Measurements from ENCODE around the gene S100Z.

The S100Z gene

GRCh38 chr5:76866503-76866902, 16.7 kb downstream of the S100Z start:
- Histone ChIP-seq H3K27ac (ENCODE audit: low read depth, low read length) (no peak overlapping the region), H4K20me1 (ENCODE audit: low read depth, low read length) (no peaks in the 10 kb centered on the region), H3K27me3 (ENCODE audit: low read length) (no peaks in the 10 kb centered on the region), H3K79me2 (ENCODE audit: insufficient read depth, low read length) (no peaks in the 10 kb centered on the region), H3K36me3 (ENCODE audit: low read length) (no peaks in the 10 kb centered on the region), H2AFZ (ENCODE audit: low read depth, low read length, severe bottlenecking) (peak overlapping the region; percentile 33), H3K4me3 (ENCODE audit: insufficient read depth, low read length, poor library complexity, severe bottlenecking) (no peak overlapping the region), H3K9ac (ENCODE audit: low read length) (no peak overlapping the region), H3F3A (ENCODE audit: insufficient read depth) (no peaks in the 10 kb centered on the region), H3K9me3 (ENCODE audit: insufficient read depth, low read length) (no peaks in the 10 kb centered on the region), H3K4me2 (ENCODE audit: low read depth, low read length, poor library complexity, severe bottlenecking) (no peak overlapping the region), H3K9me2 (replicated peaks; ENCODE audit: insufficient read depth, low read length) (no peaks in the 10 kb centered on the region)
- TF ChIP-seq EZH2phosphoT487 (conservative IDR thresholded peaks at IDR 0.05; ENCODE audit: low read length) (no peak), CTCF (IDR thresholded peaks at IDR 0.05; ENCODE audit: insufficient read depth, low read length, poor library complexity, severe bottlenecking) (no peak)

GRCh38 chr5:76867038-76867437, 17.2 kb downstream of the S100Z start:
- no peak overlapping the region for H3K27ac ChIP-seq (ENCODE audit: low read depth, low read length)
- no peaks in the 10 kb centered on the region for H3K9me2 ChIP-seq (replicated peaks; ENCODE audit: insufficient read depth, low read length)
- no peak overlapping the region for H3K4me3 ChIP-seq (ENCODE audit: insufficient read depth, low read length, poor library complexity, severe bottlenecking)
- H3K27me3 ChIP-seq (ENCODE audit: low read length) = no peaks in the 10 kb centered on the region
- no peak overlapping the region for H3K9ac ChIP-seq (ENCODE audit: low read length)
- TF ChIP-seq CTCF (IDR thresholded peaks at IDR 0.05; ENCODE audit: insufficient read depth, low read length, poor library complexity, severe bottlenecking) = no peak
- no peak for TF ChIP-seq EZH2phosphoT487 (conservative IDR thresholded peaks at IDR 0.05; ENCODE audit: low read length)
- H2AFZ ChIP-seq (ENCODE audit: low read depth, low read length, severe bottlenecking) = peak overlapping the region; percentile 33
- H4K20me1 ChIP-seq (ENCODE audit: low read depth, low read length) = no peaks in the 10 kb centered on the region
- H3F3A ChIP-seq (ENCODE audit: insufficient read depth) = no peaks in the 10 kb centered on the region
- H3K4me2 ChIP-seq (ENCODE audit: low read depth, low read length, poor library complexity, severe bottlenecking) = no peak overlapping the region
- H3K36me3 ChIP-seq (ENCODE audit: low read length) = no peaks in the 10 kb centered on the region
- no peaks in the 10 kb centered on the region for H3K79me2 ChIP-seq (ENCODE audit: insufficient read depth, low read length)
- no peaks in the 10 kb centered on the region for H3K9me3 ChIP-seq (ENCODE audit: insufficient read depth, low read length)

DNA sequence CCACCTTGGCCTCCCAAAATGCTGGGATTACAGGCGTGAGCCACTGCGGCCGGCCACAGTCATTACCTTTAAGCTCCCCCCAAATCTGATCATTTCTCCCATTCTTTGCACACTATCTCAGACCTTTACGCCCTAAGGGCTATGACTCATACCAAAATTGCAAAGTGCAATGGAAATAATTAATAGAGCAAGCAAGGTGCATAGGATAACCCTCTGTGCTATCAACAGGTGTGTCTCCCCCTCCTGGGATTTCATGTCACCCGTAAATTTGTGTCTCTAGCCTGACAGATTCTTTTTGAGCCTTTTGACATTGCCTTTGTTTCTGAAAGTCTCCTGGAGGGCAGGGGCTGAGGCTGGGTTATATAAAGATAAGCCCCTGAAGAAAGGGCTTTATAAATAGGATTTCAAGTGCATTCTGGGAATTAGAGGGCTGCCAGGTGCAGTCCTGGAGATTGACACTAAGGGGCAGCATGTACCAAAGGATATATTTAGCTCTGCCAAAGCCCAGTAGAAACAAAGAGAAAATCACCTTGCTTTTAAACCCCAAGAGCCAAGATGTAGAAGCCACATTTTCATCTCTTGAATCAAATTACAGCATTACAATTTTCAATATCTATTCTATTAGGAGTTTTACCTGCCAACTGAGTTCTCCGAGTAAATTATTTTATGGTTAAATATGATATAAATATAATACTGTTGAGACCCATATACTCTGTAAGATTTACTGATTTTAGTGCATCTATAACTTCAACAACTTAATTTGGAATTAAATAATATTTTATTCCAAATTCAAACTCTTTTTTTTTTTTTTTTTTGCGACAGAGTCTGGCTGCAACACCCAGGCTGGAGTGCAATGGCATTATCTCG, 18.2 kb downstream of the S100Z start:
- H3K9me2 ChIP-seq (replicated peaks; ENCODE audit: insufficient read depth, low read length) = no peaks in the 10 kb centered on the region
- no peaks in the 10 kb centered on the region for H3K9me3 ChIP-seq (ENCODE audit: insufficient read depth, low read length)
- no peaks in the 10 kb centered on the region; the same call in 1 of the 2 replicates for H3F3A ChIP-seq (ENCODE audit: insufficient read depth)
- H3K4me2 ChIP-seq (ENCODE audit: low read depth, low read length, poor library complexity, severe bottlenecking) = peak overlapping the region; percentile 34
- no peak overlapping the region; the same call in 1 of the 2 replicates for H3K9ac ChIP-seq (ENCODE audit: low read length)
- no peaks in the 10 kb centered on the region for H4K20me1 ChIP-seq (ENCODE audit: low read depth, low read length)
- no peaks in the 10 kb centered on the region for H3K27me3 ChIP-seq (ENCODE audit: low read length)
- TF ChIP-seq CTCF (IDR thresholded peaks at IDR 0.05; ENCODE audit: insufficient read depth, low read length, poor library complexity, severe bottlenecking) = peak; percentile 91
- TF ChIP-seq EZH2phosphoT487 (conservative IDR thresholded peaks at IDR 0.05; ENCODE audit: low read length) = no peak
- H3K27ac ChIP-seq (ENCODE audit: low read depth, low read length) = no peak overlapping the region
- H3K36me3 ChIP-seq (ENCODE audit: low read length) = no peaks in the 10 kb centered on the region
- H2AFZ ChIP-seq (ENCODE audit: low read depth, low read length, severe bottlenecking) = peak overlapping the region; percentile 97
- no peaks in the 10 kb centered on the region for H3K79me2 ChIP-seq (ENCODE audit: insufficient read depth, low read length)
- no peak overlapping the region for H3K4me3 ChIP-seq (ENCODE audit: insufficient read depth, low read length, poor library complexity, severe bottlenecking)

Measured in SU-DHL-6 (cell line).